ENCODE measurements around the gene CHD9NB.

GRCh38 chr16:53069772-53070171 lies 17.1 kb upstream of the CHD9NB start:
- no peak for TF ChIP-seq POLR2AphosphoS5 (IDR thresholded peaks at IDR 0.05)
- no peak for TF ChIP-seq CTCF (IDR thresholded peaks at IDR 0.05)
- TF ChIP-seq POLR2A (IDR thresholded peaks at IDR 0.05), result no peak

Measured in breast epithelium (tissue), 3 donors.